ENCODE measurements around the gene PUS1. TPM values are rescaled to one million over a fixed set of nuclear protein-coding genes. Genes with fewer than 3 reads are reported as not detected.
A peak's percentile ranks its signal among the peaks of the same experiment; 100 is the strongest.

Gene PUS1
- total RNA-seq, 1 experiment from 2014 or later, result 117 TPM

GRCh38 chr12:131994589-131994988, 65.5 kb downstream of the PUS1 start:
- Histone ChIP-seq H3K27ac (ENCODE audit: insufficient read length, low read depth, low read length) (no peak overlapping the region), H2BK15ac (ENCODE audit: low read depth, low read length) (no peak overlapping the region), H4K8ac (replicated peaks; ENCODE audit: insufficient read length, low read depth, low read length) (no peak overlapping the region), H4K20me1 (ENCODE audit: control insufficient read depth, insufficient read depth, insufficient read length) (no peaks in the 10 kb centered on the region), H2BK20ac (ENCODE audit: low read depth, low read length, poor library complexity, severe bottlenecking) (no peak overlapping the region), H3K23ac (ENCODE audit: insufficient read length, low read depth, low read length) (no peak overlapping the region), H3K9ac (ENCODE audit: extremely low read depth, insufficient read length, low read length) (no peak overlapping the region), H2BK12ac (ENCODE audit: insufficient read length, low read depth, low read length) (no peak overlapping the region), H3K23me2 (ENCODE audit: insufficient read length, low read depth, low read length, poor library complexity, severe bottlenecking) (no peaks in the 10 kb centered on the region), H4K5ac (ENCODE audit: insufficient read length, low read depth, low read length) (no peak overlapping the region), H2BK120ac (ENCODE audit: low read depth, low read length, poor library complexity, severe bottlenecking) (no peak overlapping the region), H4K91ac (ENCODE audit: insufficient read length, low read depth, low read length) (no peak overlapping the region), H3K79me2 (ENCODE audit: insufficient read depth, low read length) (no peaks in the 10 kb centered on the region; the same call in 1 of the 2 replicates), H3K27me3 (ENCODE audit: insufficient read depth, low read length) (no peaks in the 10 kb centered on the region), H3K4me2 (ENCODE audit: insufficient read depth, insufficient read length, low read length) (no peak overlapping the region), H3T11ph (ENCODE audit: low read length) (no peak overlapping the region), H3K79me1 (ENCODE audit: insufficient read depth, low read depth, low read length, poor library complexity, severe bottlenecking) (peaks cover 3% of the 10 kb centered on the region), H2AFZ (ENCODE audit: low read length) (no peak overlapping the region), H3K56ac (ENCODE audit: insufficient read length, low read depth, low read length) (no peak overlapping the region), H3K4ac (ENCODE audit: low read depth, low read length) (no peak overlapping the region), H2BK5ac (ENCODE audit: insufficient read length, low read length) (no peak overlapping the region), H3K14ac (ENCODE audit: insufficient read depth, low read length) (no peak overlapping the region), H3K18ac (ENCODE audit: insufficient read length, low read depth, low read length) (no peak overlapping the region), H2AK5ac (ENCODE audit: insufficient read length, low read length) (no peak overlapping the region), H3K4me1 (ENCODE audit: insufficient read depth, low read length) (peaks cover 8% of the 10 kb centered on the region; the same call in 1 of the 2 replicates), H3K9me3 (ENCODE audit: control insufficient read depth, low read depth, low read length) (no peaks in the 10 kb centered on the region)
- Mint-ChIP-seq H3K4me3 (no peak overlapping the region), H3K27ac (peak overlapping the region in 1 of 3 experiments; percentile 66; a peak in 3 of 7 replicates), H3K27me3 (ENCODE audit: low read depth) (no peaks in the 10 kb centered on the region; the same call in 1 of the 2 replicates), H3K4me1 (peaks cover 33 to 44% of the 10 kb centered on the region in 2 experiments), H3K9me3 (no peaks in the 10 kb centered on the region), H3K36me3 (ENCODE audit: insufficient read depth in 1 of 3, low read depth in 3 of 3) (peaks cover 42 to 63% (median 46%) of the 10 kb centered on the region in 3 experiments; a peak in 6 of 7 replicates)
- no peak for TF ChIP-seq CTCF (conservative IDR thresholded peaks at IDR 0.05)
- DNase-seq, result no peak
- no CpG with 5 or more reads among the region's 4 CpGs for WGBS (ENCODE audit: extremely low coverage, insufficient read length, low lambda C conversion rate)

Other genes with a start within 250 kb of the PUS1 start
- 44.2 and 48.1 TPM in 2 replicates for gene SFSWAP, start 218.2 kb upstream of the PUS1 start, total RNA-seq (2021)
- 14.8 and 16.0 TPM in 2 replicates for gene MMP17, start 100.9 kb upstream of the PUS1 start, total RNA-seq (2021)
- 52.7 and 57.2 TPM in 2 replicates for gene ULK1, start 34.7 kb upstream of the PUS1 start, total RNA-seq (2021)
- gene EP400, start 20.7 kb downstream of the PUS1 start, total RNA-seq (2021), result 53.3 and 61.7 TPM in 2 replicates
- gene DDX51, start 215.0 kb downstream of the PUS1 start, total RNA-seq (2021), result 37.9 and 38.0 TPM in 2 replicates
- 36.5 and 36.9 TPM in 2 replicates for gene NOC4L, start 215.2 kb downstream of the PUS1 start, total RNA-seq (2021)

Measured in H9 (cell line).